ENCODE data around the gene LPGAT1.
"Not testable (repeated sequence)": the region's sequence is repeated elsewhere in the genome, so short reads cannot be mapped to it uniquely, and the experiment has no call there.

LPGAT1 gene

DNA sequence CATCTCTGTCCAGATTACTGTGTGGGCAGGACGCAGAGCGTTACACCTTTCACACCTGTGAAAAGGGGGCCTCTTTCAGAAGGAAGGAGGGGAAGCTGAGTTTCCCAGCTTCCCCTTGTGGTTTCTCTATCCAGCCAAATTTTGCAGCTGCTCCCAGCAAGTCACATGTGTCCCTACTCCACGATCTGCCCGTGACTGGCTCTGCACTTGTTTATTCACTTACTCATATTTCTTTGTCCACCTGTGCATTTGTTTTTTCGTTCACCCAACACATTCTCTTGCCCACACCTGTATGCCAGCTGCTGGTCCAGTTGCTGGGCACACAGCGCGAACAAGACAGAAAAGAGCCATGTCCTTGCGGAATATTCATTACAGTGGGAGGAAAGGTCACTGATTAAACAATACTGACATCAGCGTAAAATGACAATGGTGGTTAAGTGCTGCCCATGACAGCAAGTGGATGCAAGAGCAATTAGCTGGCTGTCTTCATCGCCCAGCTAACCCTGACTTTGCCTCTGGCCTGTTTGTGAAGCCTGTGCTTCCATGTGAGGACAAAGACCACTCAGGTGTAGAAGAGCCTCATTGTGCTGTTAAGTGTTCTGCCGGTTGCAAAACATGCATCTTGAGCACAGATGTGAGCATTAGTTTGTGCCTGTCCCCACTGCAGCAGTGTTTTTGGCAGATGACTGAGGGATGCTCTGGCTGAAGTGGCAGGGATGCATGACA lies 126.6 kb downstream of the LPGAT1 start:
- no peak for DNase-seq (ENCODE audit: low spot score)

DNA sequence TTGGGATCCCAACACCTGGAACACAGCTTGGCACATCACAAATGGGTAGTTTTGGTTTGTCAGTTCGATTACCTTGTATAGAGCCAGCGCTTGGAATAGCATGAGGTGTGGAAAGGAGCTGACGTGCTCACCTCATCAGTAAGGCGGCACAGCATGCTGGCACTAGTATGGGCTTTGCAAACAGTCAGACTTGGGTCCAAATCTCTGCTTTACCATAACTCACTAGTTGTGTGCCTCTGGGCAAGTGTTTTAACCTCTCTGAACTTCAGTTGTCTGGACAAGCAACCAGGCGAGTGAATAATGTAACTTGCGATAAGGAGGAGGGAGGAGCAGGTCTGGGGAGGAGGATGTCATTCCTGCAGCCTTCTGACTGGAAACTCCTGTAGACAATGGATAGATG lies 128.8 kb downstream of the LPGAT1 start:
- no peak for DNase-seq (ENCODE audit: low spot score)

DNA sequence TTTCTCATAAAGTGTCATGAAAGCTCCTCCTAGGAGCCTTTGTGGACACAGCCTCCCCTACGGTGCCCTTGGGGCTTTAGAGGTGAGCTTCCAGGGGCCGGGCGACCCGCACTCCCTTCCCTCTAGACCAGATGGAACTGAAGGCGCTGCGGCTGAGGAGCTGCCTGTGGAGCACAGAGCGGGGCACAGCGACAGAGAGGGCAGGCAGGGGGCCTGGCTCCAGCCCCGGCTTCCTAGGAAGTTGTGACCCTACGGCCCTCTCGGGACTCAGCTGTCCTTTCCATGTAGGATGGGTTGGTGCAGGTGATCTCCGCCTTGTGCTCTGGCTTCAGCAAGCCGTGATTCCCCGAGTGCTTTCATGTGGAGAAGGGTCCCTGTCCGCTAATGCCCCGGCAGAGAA lies 131.5 kb downstream of the LPGAT1 start:
- DNase-seq (ENCODE audit: low spot score) = no peak

DNA sequence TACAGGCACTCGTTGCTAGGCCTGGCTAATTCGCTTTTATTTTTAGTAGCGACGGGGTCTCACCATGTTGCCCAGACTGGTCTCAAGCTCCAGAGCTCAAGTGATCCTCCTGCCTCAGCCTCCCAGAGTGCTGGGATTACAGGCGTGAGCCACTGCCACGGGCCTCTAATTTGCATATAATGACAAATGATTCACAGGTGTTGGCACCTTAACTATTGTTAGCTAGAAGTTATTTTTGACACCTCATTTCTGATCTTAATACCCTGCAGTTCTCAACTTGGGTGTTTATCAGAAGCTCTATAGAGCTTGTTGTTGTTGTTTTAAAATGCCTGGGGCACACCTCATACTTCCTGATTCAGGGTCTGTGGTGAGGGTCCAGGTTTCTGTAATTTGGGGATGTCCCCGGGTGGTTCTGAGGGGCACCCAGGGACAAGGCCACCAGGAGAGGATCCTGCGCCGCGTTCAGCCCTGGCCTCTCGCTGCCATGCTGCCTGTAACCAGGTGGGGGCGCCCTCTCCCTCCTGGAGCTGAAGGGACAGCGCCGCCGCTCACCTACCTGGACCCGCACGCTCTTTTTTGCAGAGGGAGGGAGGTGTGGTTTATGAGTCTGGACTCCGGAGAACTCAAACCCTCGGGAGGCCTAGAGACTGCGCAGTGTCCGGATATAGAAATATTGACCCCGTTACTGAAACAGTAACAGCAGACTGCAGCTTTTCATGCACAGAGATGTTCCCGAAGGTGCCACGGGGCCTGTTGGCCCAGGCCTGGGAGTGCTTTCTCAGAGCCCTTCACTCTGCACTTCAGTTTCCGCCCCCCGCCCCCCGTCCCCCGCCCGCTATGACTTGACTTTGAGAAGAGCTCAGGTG lies 132.2 kb downstream of the LPGAT1 start:
- peak; percentile 76 for DNase-seq (ENCODE audit: low spot score)

DNA sequence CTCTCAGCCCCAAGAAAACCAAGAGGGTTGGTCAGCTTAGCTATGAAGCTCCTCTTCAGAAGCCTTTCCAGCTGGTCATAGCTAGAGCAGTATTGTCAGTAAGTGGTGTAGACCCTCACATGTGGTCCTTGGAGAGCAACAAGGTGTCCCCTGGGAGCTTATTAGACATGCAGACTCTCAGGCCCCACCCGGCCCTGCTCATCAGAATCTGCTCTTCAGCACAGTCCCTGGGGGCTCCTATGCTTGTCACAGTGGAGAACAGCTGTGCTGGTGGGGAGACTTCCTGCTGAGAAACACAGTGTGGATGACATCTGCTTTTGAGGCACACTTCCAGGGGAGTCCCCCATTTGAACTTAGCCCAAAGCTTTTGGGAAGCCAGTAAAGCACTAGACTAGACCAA lies 133.2 kb downstream of the LPGAT1 start:
- no peak for DNase-seq (ENCODE audit: low spot score)

DNA sequence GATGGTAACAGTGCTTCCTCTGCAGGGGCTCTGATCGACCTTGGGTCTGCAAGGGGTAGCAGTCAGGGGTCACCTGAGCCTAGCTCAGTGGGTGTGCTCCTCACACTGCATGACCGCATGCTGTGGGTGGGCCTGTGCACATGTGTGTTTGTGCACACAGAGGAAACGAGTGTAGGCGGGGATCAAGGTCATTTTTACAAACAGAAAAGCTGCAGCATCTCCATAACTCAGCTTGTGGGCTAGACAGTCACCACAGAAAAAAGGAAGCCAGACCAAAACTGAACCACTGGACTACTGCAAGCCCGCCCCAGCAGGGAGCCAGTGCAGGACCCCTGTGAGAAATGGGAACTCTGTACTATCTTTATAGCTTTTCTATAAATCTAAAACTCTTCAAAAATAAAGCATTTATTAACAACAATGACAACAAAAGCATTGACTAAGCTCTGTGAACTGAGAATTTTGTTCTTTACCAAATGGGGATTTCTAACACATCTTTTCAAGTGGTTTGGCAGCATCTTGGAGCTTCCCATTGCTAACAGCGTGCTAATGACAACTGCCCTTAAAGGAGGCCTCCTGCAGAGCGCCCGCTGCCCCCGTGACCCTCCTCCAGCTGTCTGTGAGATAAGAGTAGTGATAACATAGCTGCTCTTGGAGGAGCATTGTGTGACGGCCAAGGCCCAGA lies 135.3 kb downstream of the LPGAT1 start:
- DNase-seq (ENCODE audit: low spot score) = no peak

DNA sequence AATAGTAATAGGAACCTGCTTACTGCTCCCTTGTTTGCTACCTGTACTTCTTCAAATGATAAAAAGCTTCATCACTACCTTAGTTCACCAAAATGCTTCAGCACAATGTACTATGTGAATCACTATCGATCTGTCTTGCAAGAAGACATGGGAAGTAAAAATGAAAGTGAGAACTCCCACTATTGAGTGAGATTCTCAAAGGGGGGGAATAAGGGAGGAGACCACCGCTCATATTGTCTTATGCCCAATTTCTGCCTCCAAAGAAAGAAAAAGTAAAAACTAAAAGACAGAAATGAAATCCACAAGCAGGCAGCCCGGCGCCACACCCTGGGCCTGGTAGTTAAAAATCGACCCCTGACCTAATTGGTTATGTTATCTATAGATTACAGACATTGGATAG lies 136.7 kb downstream of the LPGAT1 start:
- DNase-seq (ENCODE audit: low spot score) = not testable (repeated sequence)
